ENCODE data around the gene RBM20. TPM values are rescaled to one million over a fixed set of nuclear protein-coding genes. Genes with fewer than 3 reads are reported as not detected.

The RBM20 gene
- total RNA-seq, 1 experiment from 2014 or later, result 0.17 TPM

GRCh38 chr10:110698340-110698739 lies 54.2 kb downstream of the RBM20 start:
- Histone ChIP-seq H3K56ac (ENCODE audit: insufficient read length, low read depth, low read length) (no peak overlapping the region), H3K27ac (ENCODE audit: insufficient read length, low read depth, low read length) (no peak overlapping the region), H2BK12ac (ENCODE audit: insufficient read length, low read depth, low read length) (no peak overlapping the region), H4K91ac (ENCODE audit: insufficient read length, low read depth, low read length) (no peak overlapping the region), H2AFZ (ENCODE audit: low read length) (no peak overlapping the region), H2BK20ac (ENCODE audit: low read depth, low read length, poor library complexity, severe bottlenecking) (no peak overlapping the region), H2BK120ac (ENCODE audit: low read depth, low read length, poor library complexity, severe bottlenecking) (no peak overlapping the region), H3K27me3 (ENCODE audit: insufficient read depth, low read length) (no peaks in the 10 kb centered on the region), H3K9ac (ENCODE audit: extremely low read depth, insufficient read length, low read length) (no peak overlapping the region), H3K23me2 (ENCODE audit: insufficient read length, low read depth, low read length, poor library complexity, severe bottlenecking) (no peaks in the 10 kb centered on the region), H2BK15ac (ENCODE audit: low read depth, low read length) (no peak overlapping the region), H3K4me1 (ENCODE audit: insufficient read depth, low read length) (peaks cover 5% of the 10 kb centered on the region; the same call in 1 of the 2 replicates), H3T11ph (ENCODE audit: low read length) (no peak overlapping the region), H3K14ac (ENCODE audit: insufficient read depth, low read length) (no peak overlapping the region), H4K20me1 (ENCODE audit: control insufficient read depth, insufficient read depth, insufficient read length) (no peaks in the 10 kb centered on the region), H3K23ac (ENCODE audit: insufficient read length, low read depth, low read length) (no peak overlapping the region), H3K79me1 (ENCODE audit: insufficient read depth, low read depth, low read length, poor library complexity, severe bottlenecking) (no peaks in the 10 kb centered on the region), H3K4ac (ENCODE audit: low read depth, low read length) (no peak overlapping the region), H4K8ac (replicated peaks; ENCODE audit: insufficient read length, low read depth, low read length) (no peak overlapping the region), H2BK5ac (ENCODE audit: insufficient read length, low read length) (no peak overlapping the region), H3K9me3 (ENCODE audit: control insufficient read depth, low read depth, low read length) (no peaks in the 10 kb centered on the region), H3K4me2 (ENCODE audit: insufficient read depth, insufficient read length, low read length) (no peak overlapping the region), H3K79me2 (ENCODE audit: insufficient read depth, low read length) (no peaks in the 10 kb centered on the region), H2AK5ac (ENCODE audit: insufficient read length, low read length) (no peak overlapping the region), H3K18ac (ENCODE audit: insufficient read length, low read depth, low read length) (no peak overlapping the region), H4K5ac (ENCODE audit: insufficient read length, low read depth, low read length) (no peak overlapping the region)
- TF ChIP-seq CTCF (conservative IDR thresholded peaks at IDR 0.05), result no peak
- Mint-ChIP-seq H3K4me1 (peaks cover 22 to 23% of the 10 kb centered on the region in 2 experiments), H3K27ac (no peak overlapping the region), H3K27me3 (ENCODE audit: low read depth) (peaks cover 3% of the 10 kb centered on the region), H3K9me3 (no peaks in the 10 kb centered on the region; a peak in 1 of 5 replicates), H3K4me3 (no peak overlapping the region), H3K36me3 (ENCODE audit: insufficient read depth in 1 of 3, low read depth in 3 of 3) (no peaks in the 10 kb centered on the region)
- no peak for DNase-seq
- WGBS (ENCODE audit: extremely low coverage, insufficient read length, low lambda C conversion rate), result no CpG with 5 or more reads among the region's 5 CpGs
